ENCODE data around the gene RAD9A.

GRCh38 chr11:67445515-67445914 is 53.7 kb downstream of the RAD9A start:
- no peak for TF ChIP-seq ZNF350 (tag by site-specific recombination; IDR thresholded peaks at IDR 0.05)
- TF ChIP-seq ZIC2 (tag by site-specific recombination; IDR thresholded peaks at IDR 0.05): no peak

Measured in HEK293 (cell line).